HG03060 (cell line): ENCODE results near the gene GJB6.

Source experiments
- ATAC-seq: cut with Tn5 transposase; IDR thresholded peaks from one replicate; pipeline ENCODE4 v1.9.1; 2021; ENCODE audit warnings: low read depth, moderate number of reproducible peaks; ENCODE audit not compliant: unreplicated experiment

The GJB6 gene

GRCh38 chr13:20190481-20191310, 41.4 kb downstream of the GJB6 start:
- ATAC-seq, result no peak

GRCh38 chr13:20190076-20190475, 42.0 kb downstream of the GJB6 start:
- no peak for ATAC-seq

- ATAC-seq, result no peak
Observed at GRCh38 chr13:20188667-20189553, 43.2 kb downstream of the GJB6 start.

- no peak for ATAC-seq
Observed at GRCh38 chr13:20186771-20187170, 45.3 kb downstream of the GJB6 start.

- ATAC-seq, result no peak
Observed at GRCh38 chr13:20185366-20186056, 46.6 kb downstream of the GJB6 start.

- peak; percentile 74 for ATAC-seq
Observed at GRCh38 chr13:20182231-20182846, 49.8 kb downstream of the GJB6 start.

GRCh38 chr13:20181188-20181587, 50.9 kb downstream of the GJB6 start:
- no peak for ATAC-seq

GRCh38 chr13:20178156-20178555, 54.0 kb downstream of the GJB6 start:
- no peak for ATAC-seq

GRCh38 chr13:20177049-20177831, 54.9 kb downstream of the GJB6 start:
- ATAC-seq, result no peak

- ATAC-seq, result no peak
Observed at GRCh38 chr13:20175907-20176652, 56.0 kb downstream of the GJB6 start.

- ATAC-seq, result no peak
Observed at GRCh38 chr13:20175406-20175794, 56.7 kb downstream of the GJB6 start.

- ATAC-seq, result peak; percentile 86
Observed at GRCh38 chr13:20174656-20175405, 57.3 kb downstream of the GJB6 start.

GRCh38 chr13:20173116-20173746, 58.9 kb downstream of the GJB6 start:
- no peak for ATAC-seq
